Measurements from ENCODE around the gene SLC25A40. TPM values are rescaled to one million over a fixed set of nuclear protein-coding genes. Genes with fewer than 3 reads are reported as not detected.

The SLC25A40 gene
- total RNA-seq, 1 experiment from 2014 or later = 43.7 TPM

GRCh38 chr7:87852306-87852705 lies 23.9 kb downstream of the SLC25A40 start:
- in situ Hi-C loops (cut with HindIII; ENCODE audit: low pct_unique_long_range_greater_than_20kb, low sequenced_read_pairs) = no loop called here

GRCh38 chr7:87850836-87851593 lies 25.1 kb downstream of the SLC25A40 start:
- Histone ChIP-seq H3K9me3 (ENCODE audit: control insufficient read depth, insufficient read depth, low read depth, low read length) (no peaks in the 10 kb centered on the region), H3K4me1 (ENCODE audit: control insufficient read depth, insufficient read depth, low read length) (peaks cover 4% of the 10 kb centered on the region; the same call in 1 of the 2 replicates), H3K27me3 (ENCODE audit: control insufficient read depth, insufficient read depth, low read length) (no peaks in the 10 kb centered on the region), H3K36me3 (ENCODE audit: control insufficient read depth, insufficient read depth, low read length) (peaks cover 16% of the 10 kb centered on the region), H3K27ac (ENCODE audit: low read length) (no peak overlapping the region), H3K4me3 (ENCODE audit: low read depth in 2 of 2, low read length in 2 of 2) (no peak overlapping the region)
- in situ Hi-C loops (cut with HindIII; ENCODE audit: low pct_unique_long_range_greater_than_20kb, low sequenced_read_pairs) (no loop called here), intact Hi-C loops (cut with micrococcal nuclease; ENCODE audit: unreplicated experiment) (no loop called here)
- POLR2A ChIA-PET = no interaction called here
- CTCF ChIA-PET = no interaction called here
- ATAC-seq (no peak), DNase-seq (ENCODE audit: low read depth, low spot score) (no peak)
- BruUV-seq (replicated peaks) = no TSS peak
- TF ChIP-seq, protein P1, sequence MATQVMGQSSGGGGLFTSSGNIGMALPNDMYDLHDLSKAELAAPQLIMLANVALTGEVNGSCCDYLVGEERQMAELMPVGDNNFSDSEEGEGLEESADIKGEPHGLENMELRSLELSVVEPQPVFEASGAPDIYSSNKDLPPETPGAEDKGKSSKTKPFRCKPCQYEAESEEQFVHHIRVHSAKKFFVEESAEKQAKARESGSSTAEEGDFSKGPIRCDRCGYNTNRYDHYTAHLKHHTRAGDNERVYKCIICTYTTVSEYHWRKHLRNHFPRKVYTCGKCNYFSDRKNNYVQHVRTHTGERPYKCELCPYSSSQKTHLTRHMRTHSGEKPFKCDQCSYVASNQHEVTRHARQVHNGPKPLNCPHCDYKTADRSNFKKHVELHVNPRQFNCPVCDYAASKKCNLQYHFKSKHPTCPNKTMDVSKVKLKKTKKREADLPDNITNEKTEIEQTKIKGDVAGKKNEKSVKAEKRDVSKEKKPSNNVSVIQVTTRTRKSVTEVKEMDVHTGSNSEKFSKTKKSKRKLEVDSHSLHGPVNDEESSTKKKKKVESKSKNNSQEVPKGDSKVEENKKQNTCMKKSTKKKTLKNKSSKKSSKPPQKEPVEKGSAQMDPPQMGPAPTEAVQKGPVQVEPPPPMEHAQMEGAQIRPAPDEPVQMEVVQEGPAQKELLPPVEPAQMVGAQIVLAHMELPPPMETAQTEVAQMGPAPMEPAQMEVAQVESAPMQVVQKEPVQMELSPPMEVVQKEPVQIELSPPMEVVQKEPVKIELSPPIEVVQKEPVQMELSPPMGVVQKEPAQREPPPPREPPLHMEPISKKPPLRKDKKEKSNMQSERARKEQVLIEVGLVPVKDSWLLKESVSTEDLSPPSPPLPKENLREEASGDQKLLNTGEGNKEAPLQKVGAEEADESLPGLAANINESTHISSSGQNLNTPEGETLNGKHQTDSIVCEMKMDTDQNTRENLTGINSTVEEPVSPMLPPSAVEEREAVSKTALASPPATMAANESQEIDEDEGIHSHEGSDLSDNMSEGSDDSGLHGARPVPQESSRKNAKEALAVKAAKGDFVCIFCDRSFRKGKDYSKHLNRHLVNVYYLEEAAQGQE (IDR thresholded peaks at IDR 0.05; ENCODE audit: insufficient read depth in 1 of 2, low read depth in 2 of 2, low read length in 1 of 2) = no peak
- TF ChIP-seq POLR2AphosphoS5 (IDR thresholded peaks at IDR 0.05; ENCODE audit: low read depth, low read length) (no peak), TCF7L2 (IDR thresholded peaks at IDR 0.05; ENCODE audit: low read depth, low read length) (no peak), SIN3A (IDR thresholded peaks at IDR 0.05; ENCODE audit: borderline replicate concordance, insufficient read depth, low read depth, low read length) (no peak)
- TF ChIP-seq, protein P2, sequence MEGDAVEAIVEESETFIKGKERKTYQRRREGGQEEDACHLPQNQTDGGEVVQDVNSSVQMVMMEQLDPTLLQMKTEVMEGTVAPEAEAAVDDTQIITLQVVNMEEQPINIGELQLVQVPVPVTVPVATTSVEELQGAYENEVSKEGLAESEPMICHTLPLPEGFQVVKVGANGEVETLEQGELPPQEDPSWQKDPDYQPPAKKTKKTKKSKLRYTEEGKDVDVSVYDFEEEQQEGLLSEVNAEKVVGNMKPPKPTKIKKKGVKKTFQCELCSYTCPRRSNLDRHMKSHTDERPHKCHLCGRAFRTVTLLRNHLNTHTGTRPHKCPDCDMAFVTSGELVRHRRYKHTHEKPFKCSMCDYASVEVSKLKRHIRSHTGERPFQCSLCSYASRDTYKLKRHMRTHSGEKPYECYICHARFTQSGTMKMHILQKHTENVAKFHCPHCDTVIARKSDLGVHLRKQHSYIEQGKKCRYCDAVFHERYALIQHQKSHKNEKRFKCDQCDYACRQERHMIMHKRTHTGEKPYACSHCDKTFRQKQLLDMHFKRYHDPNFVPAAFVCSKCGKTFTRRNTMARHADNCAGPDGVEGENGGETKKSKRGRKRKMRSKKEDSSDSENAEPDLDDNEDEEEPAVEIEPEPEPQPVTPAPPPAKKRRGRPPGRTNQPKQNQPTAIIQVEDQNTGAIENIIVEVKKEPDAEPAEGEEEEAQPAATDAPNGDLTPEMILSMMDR (IDR thresholded peaks at IDR 0.05) = no peak

More at GRCh38 chr7:87852306-87852705, 23.9 kb downstream of the SLC25A40 start:
- no peaks in the 10 kb centered on the region for H3K9me3 ChIP-seq (ENCODE audit: control insufficient read depth, insufficient read depth, low read depth, low read length)
- POLR2A ChIA-PET = no interaction called here
- intact Hi-C loops (cut with micrococcal nuclease; ENCODE audit: unreplicated experiment) = no loop called here
- ATAC-seq (no peak), DNase-seq (ENCODE audit: low read depth, low spot score) (no peak)
- peaks cover 15% of the 10 kb centered on the region for H3K36me3 ChIP-seq (ENCODE audit: control insufficient read depth, insufficient read depth, low read length)
- H3K4me1 ChIP-seq (ENCODE audit: control insufficient read depth, insufficient read depth, low read length) = peaks cover 4% of the 10 kb centered on the region; the same call in 1 of the 2 replicates
- H3K27me3 ChIP-seq (ENCODE audit: control insufficient read depth, insufficient read depth, low read length) = no peaks in the 10 kb centered on the region
- H3K4me3 ChIP-seq (ENCODE audit: low read depth in 2 of 2, low read length in 2 of 2) = no peak overlapping the region
- BruUV-seq (replicated peaks) = no TSS peak
- CTCF ChIA-PET = no interaction called here
- H3K27ac ChIP-seq (ENCODE audit: low read length) = no peak overlapping the region
- no peak for TF ChIP-seq SIN3A (IDR thresholded peaks at IDR 0.05; ENCODE audit: borderline replicate concordance, insufficient read depth, low read depth, low read length)
- no peak for TF ChIP-seq POLR2AphosphoS5 (IDR thresholded peaks at IDR 0.05; ENCODE audit: low read depth, low read length)
- TF ChIP-seq TCF7L2 (IDR thresholded peaks at IDR 0.05; ENCODE audit: low read depth, low read length) = no peak
- TF ChIP-seq, protein P2 (IDR thresholded peaks at IDR 0.05) = no peak
- TF ChIP-seq, protein P1 (IDR thresholded peaks at IDR 0.05; ENCODE audit: insufficient read depth in 1 of 2, low read depth in 2 of 2, low read length in 1 of 2) = no peak
